Psoas muscle (tissue), 8 donors: Measurements from ENCODE around the gene ATAD2B. TPM values are rescaled to one million over a fixed set of nuclear protein-coding genes. Genes with fewer than 3 reads are reported as not detected.

ENCODE experiments used
- ATAC-seq, 4 donors: fragments of 200-7000 bp; cut with Tn5 transposase; one replicate each; pipeline ENCODE4 v1.9.1; 2020; ENCODE audit warnings: moderate library complexity in 3 of 4, mild to moderate bottlenecking in 2 of 4
- DNase-seq, 2 donors: peaks; one replicate each; pipeline ENCODE4 v3.0.0-alpha.2; 2020
- H3K27ac ChIP-seq: fragments of 200-600 bp; one replicate; pipeline ENCODE4 v1.8.0; 2022
- H3K27me3 ChIP-seq, 3 donors: fragments of 200-600 bp in 1 of 3; one replicate each; pipeline versions ENCODE4 v1.6.1 to v1.8.0; 2013 to 2022; ENCODE audit warnings: low read length in 2 of 3, mild to moderate bottlenecking in 2 of 3, moderate library complexity in 1 of 3; ENCODE audit not compliant: insufficient read depth in 3 of 3
- H3K36me3 ChIP-seq, 2 donors: fragments of 200-600 bp in 1 of 2; one replicate each; pipeline versions ENCODE4 v1.6.1 to v1.8.0; 2013 to 2022; ENCODE audit warnings: low read depth in 1 of 2, mild to moderate bottlenecking in 1 of 2, moderate library complexity in 1 of 2; ENCODE audit not compliant: insufficient read depth in 1 of 2
- H3K4me1 ChIP-seq: fragments of 200-600 bp; one replicate; pipeline ENCODE4 v1.8.0; 2022
- H3K4me3 ChIP-seq: fragments of 200-600 bp; one replicate; pipeline ENCODE4 v1.8.0; 2022; ENCODE audit warnings: mild to moderate bottlenecking
- H3K9me3 ChIP-seq: fragments of 200-600 bp; one replicate; pipeline ENCODE4 v1.8.0; 2022
- CTCF ChIP-seq: fragments of 200-600 bp; IDR thresholded peaks from one replicate; pipeline ENCODE4 v1.8.0; 2022; ENCODE audit warnings: antibody characterized with exemption
- WGBS, 3 donors: extraction: QIAGEN DNeasy Blood & Tissue Kit; methylation state at CpG; one replicate each; pipeline versions ENCODE4 v1.1.6 to v1.1.7; 2013; 5-methylcytosine and 5-hydroxymethylcytosine counted together
- intact Hi-C, 2 donors: fragments of 100-400 bp; cut with DNase I; formaldehyde crosslinking; loops; one replicate each; pipeline versions ENCODE4 v1.11.0 to v1.14.2; 2022
- polyA plus RNA-seq, 3 donors: library from polyadenylated mRNA; stranded (reverse); fragments of 200-250 nt; gene quantifications; one replicate each; pipeline ENCODE4 v1.2.3, GENCODE V29; 2013
- total RNA-seq, 4 donors: library from RNA; stranded (reverse); fragmentation: NEBNext Ultra II Directional in 2 of 4; extraction: Animal tissue kit (Norgen Biotek cat#: 25700) in 2 of 4; gene quantifications; one replicate each; pipeline versions ENCODE4 v1.2.1 to v1.2.4, GENCODE V29; 2021 to 2023
- donor health status: healthy with polysubstance abuse.
- donor health status: DM: no; HTN: no; CAD: no; lungs with moderate emphysema.
- donor health status: Bipolar disorder and iron deficiency.
- donor health status: healthy.
- donor health status: DM: yes; HTN: yes; CAD: no.
- donor health status: DM: no; HTN: no; CAD: no.
- donor health status: DM: no; HTN: no; CAD: no.
- donor health status: DM: yes; HTN: yes; CAD: no.

The ATAD2B gene
- total and polyA plus RNA-seq, 7 donors, result 2.6 to 12.5 (median 7.7) TPM

- ATAC-seq, result peak in 1 of 4 donors; percentile 27
- no peak for TF ChIP-seq CTCF
- intact Hi-C loops, result no loop called here
Measured at GRCh38 chr2:23836971-23837565, 89.9 kb downstream of the ATAD2B start.

DNA sequence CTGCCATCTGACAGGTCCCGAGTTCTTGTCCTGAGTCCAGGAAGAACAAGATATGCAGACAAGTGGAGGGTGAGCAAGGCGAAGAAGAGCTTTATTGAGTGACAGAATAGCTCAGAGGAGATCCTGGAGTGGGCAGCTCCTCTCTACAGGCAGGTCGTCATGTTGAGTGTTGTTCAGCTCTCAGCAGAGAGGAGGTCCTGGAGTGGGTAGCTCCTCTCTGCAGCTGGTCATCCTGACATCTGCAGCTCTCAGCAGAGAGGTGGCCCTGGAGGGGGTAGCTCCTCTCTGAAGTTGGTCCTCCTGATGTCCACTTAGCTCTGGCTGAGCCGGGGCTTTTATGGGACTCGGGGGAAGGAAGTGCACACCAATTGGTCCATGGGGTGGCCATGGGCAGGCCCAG is 90.4 kb downstream of the ATAD2B start:
- DNase-seq, result no peak
- 95 to 96% (median 96%) methylated on average over 5 of the region's 5 CpGs for WGBS, 3 donors
- no peak for TF ChIP-seq CTCF
- intact Hi-C loops, result no loop called here
- Histone ChIP-seq H3K4me3 (no peak overlapping the region), H3K4me1 (no peaks in the 10 kb centered on the region), H3K27ac (no peak overlapping the region), H3K36me3 (peaks cover 0 to 36% of the 10 kb centered on the region in 2 donors), H3K27me3 (no peaks in the 10 kb centered on the region), H3K9me3 (no peaks in the 10 kb centered on the region)
- ATAC-seq, result no peak

More at GRCh38 chr2:23836971-23837565, 89.9 kb downstream of the ATAD2B start:
- H3K36me3 ChIP-seq, result peaks cover 0 to 36% of the 10 kb centered on the region in 2 donors
- H3K4me1 ChIP-seq, result no peaks in the 10 kb centered on the region
- no peaks in the 10 kb centered on the region for H3K9me3 ChIP-seq
- no peak for DNase-seq
- no peak overlapping the region for H3K27ac ChIP-seq
- H3K27me3 ChIP-seq, result no peaks in the 10 kb centered on the region
- H3K4me3 ChIP-seq, result no peak overlapping the region
- whole genome bisulfite sequencing, 3 donors, result 88 to 97% (median 95%) methylated on average over 9 of the region's 9 CpGs

DNA sequence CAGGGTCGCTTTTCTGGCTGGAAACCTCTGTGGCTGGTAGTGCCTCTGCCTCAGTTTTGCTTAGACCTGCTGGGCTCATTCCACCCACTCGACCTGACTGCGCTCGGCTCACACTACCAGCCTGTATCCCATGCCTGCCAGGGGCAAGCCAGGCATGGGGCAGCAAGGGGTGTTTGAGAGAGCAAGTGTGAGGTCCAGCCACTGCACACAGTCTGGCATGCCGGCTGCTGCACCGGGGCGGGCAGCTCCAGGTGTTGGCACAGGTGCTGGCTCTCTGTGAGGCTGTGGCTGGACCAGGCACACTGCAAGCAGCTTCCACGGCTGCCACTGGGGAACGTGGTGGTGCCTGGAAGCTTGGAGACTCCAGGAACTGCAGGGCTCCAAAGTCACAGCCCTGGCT is 90.9 kb downstream of the ATAD2B start:
- ATAC-seq, result no peak
- peaks cover 0 to 36% of the 10 kb centered on the region in 2 donors for H3K36me3 ChIP-seq
- H3K4me3 ChIP-seq, result no peak overlapping the region
- no peaks in the 10 kb centered on the region for H3K4me1 ChIP-seq
- intact Hi-C loops, result no loop called here
- no peak for DNase-seq
- no peaks in the 10 kb centered on the region for H3K9me3 ChIP-seq
- H3K27ac ChIP-seq, result no peak overlapping the region
- WGBS, 3 donors, result 94 to 96% (median 95%) methylated on average over 9 of the region's 9 CpGs
- TF ChIP-seq CTCF, result no peak
- no peaks in the 10 kb centered on the region for H3K27me3 ChIP-seq

DNA sequence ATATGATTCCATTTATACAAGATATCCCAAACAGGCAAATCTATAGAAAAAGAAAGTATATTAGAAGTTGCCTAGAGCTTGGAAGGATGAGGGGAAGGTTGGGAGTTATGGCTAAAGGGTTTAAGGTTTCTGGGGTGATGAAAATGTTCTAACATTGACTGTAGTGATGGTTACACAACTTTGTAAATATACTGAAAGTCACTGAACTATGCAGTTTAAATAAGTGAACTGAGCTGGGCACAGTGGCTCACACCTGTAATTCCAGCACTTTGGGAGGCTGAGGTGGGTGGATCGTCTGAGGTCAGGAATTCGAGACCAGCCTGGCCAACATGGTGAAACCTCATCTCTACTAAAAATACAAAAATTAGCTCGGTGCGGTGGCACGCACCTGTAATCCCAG is 91.5 kb downstream of the ATAD2B start:
- WGBS, 3 donors, result 65 to 98% (median 70%) methylated on average over 5 of the region's 5 CpGs
- intact Hi-C loops, result no loop called here
- ATAC-seq, result no peak

More for the DNA sequence above, 91.5 kb downstream of the ATAD2B start:
- Histone ChIP-seq H3K4me1 (no peaks in the 10 kb centered on the region), H3K9me3 (no peaks in the 10 kb centered on the region), H3K36me3 (peaks cover 0 to 36% of the 10 kb centered on the region in 2 donors), H3K4me3 (no peak overlapping the region), H3K27ac (no peak overlapping the region), H3K27me3 (no peaks in the 10 kb centered on the region)
- no peak for TF ChIP-seq CTCF
- no peak for DNase-seq
